ENCODE measurements around the gene SLC9A1. TPM values are rescaled to one million over a fixed set of nuclear protein-coding genes. Genes with fewer than 3 reads are reported as not detected.
"Not testable (repeated sequence)": the region's sequence is repeated elsewhere in the genome, so short reads cannot be mapped to it uniquely, and the experiment has no call there.

Gene SLC9A1
- total RNA-seq: 10 to 100 TPM in 4 of 8 experiments, 1 to 10 TPM in 4; 4.2 to 39.5 (median 10.7) TPM

DNA sequence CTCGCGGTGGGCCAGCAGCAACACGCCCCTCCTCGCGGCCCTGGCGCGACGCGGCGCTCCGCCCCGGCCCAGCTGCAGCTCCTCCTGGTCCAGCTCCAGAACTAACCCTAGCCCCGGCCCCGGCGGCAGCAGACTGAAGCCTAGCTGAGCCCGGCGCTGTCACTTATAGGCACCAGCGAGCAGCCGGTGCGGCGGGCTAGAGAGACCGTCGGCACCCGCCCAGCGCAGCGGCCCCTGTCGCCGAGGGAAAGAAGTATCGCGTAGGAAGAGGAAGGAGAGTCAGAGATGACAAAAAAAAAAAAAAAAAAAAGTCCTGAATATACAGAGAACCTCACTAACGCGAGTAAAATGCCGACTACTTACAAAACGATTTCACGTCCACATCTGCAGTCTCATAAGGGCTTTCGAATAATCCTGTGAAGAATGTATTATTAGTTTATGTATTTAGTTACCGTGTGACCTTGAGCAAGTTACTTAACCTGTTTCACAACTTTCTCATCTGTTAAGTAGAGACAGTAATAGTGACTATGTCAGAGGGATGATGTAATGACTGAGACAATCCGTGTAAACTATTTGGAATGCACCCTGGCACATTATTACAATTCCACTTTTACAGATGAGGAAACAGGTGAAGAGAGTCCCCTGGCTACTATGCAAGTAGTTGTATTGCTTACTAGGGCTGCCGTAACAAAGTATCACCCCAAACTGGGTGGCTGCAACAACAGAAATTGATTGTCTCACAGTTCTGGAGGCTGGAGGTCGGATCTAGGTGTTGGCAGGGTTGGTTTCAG, at the start of gene SLC9A1:
Gene SLC9A1 (minus strand): TSS at position 135 of the 791 bp plus-strand sequence. CDS start 791 bp downstream, outside the sequence.
- WGBS, 10 experiments: 1 to 34% (median 15%) methylated on average over 7 to 27 of the region's 40 CpGs; no CpG with 5 or more reads in 1 of the 10 experiments
- in situ Hi-C loops (cut with MboI; ENCODE audit: low pct_unique_long_range_greater_than_20kb in 2 of 9, low sequenced_read_pairs in 9 of 9, unreplicated experiment in 9 of 9): no loop called here
- Histone ChIP-seq H3K27ac (peak within 1 kb of the TSS; percentile 22 to 33), H3K4me3 (peak within 1 kb of the TSS; percentile 44 to 63 (median 58)), H3K4me1 (replicated peaks in 1 of 2) (peaks cover 28 to 30% of the 10 kb centered on the region in 2 donors)
- peak; percentile 90 to 97 (median 96) for ATAC-seq (replicated peaks in 6 of 8)

DNA sequence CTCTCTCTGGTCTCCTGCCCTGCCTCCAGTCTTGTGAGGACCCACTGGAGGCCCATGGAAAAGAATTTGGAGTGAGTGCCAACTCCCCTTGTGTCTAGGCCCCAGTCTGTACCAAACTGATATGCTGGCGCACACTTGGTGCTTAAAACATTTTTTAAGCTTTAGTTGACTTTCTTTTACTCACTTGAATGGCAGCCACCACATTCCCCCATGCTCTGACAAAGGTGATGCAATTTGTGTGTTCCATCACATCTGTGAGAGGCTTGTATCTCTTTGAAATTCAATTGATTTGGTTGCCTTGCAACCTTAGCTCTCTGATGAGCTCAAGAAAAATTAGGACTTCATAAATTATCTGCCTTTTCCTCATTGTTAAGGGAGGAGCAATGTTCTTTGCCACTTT, 49.0 kb upstream of the SLC9A1 start:
- H3K4me1 ChIP-seq (replicated peaks in 1 of 2): no peaks in the 10 kb centered on the region
- in situ Hi-C loops (cut with MboI; ENCODE audit: low pct_unique_long_range_greater_than_20kb in 2 of 9, low sequenced_read_pairs in 9 of 9, unreplicated experiment in 9 of 9): no loop called here
- no peak for ATAC-seq (replicated peaks in 6 of 8)
- no peak overlapping the region for H3K27ac ChIP-seq
- no peak overlapping the region for H3K4me3 ChIP-seq
- 78 to 100% (median 100%) methylated on average over 1 of the region's 1 CpG; no CpG with 5 or more reads in 5 of the 10 experiments for WGBS, 10 experiments

DNA sequence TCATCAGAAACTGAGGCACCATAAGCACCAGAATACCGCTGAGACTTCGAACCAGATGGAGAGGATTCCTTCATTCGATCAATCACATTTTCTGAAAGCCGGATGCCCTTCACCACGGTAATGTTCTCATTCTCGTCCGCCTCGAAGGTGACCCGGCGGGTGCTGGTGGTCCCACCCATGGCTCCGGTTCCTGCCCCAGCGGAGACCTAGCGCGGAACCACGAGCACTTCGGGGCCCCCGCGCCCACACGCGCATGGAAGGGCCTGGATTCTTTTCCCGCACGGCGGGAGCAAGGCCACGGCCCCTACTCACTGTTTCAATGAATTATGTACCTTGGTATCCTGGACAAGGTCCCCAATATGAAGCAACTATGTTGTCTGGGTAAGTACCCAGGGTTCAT, 46.4 kb upstream of the SLC9A1 start:
- ATAC-seq (replicated peaks in 6 of 8): no peak
- no peak overlapping the region for H3K4me3 ChIP-seq
- no peaks in the 10 kb centered on the region for H3K4me1 ChIP-seq (replicated peaks in 1 of 2)
- in situ Hi-C loops (cut with MboI; ENCODE audit: low pct_unique_long_range_greater_than_20kb in 2 of 9, low sequenced_read_pairs in 9 of 9, unreplicated experiment in 9 of 9): no loop called here
- WGBS, 10 experiments: 88 to 94% (median 91%) methylated on average over 7 to 24 of the region's 24 CpGs; no CpG with 5 or more reads in 2 of the 10 experiments
- no peak overlapping the region for H3K27ac ChIP-seq

DNA sequence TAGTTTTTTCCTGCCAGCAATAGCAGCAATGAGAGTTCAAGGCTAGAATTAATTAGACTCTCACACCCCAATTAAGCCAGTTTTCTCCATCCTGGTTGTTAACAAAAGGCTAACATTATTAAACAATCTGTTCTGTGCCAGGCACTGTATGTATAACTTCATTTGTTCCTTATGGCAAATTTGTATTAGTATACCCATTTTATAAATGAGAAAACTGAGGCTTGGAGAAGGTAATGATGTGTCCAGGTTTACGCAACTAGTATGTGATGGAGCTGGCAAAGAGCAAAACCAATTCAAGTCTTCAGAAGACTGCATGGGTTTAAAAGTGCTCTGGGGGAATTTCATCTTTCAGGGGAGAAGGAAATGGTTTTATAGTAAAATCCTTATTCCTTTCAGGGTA, 38.3 kb upstream of the SLC9A1 start:
- in situ Hi-C loops (cut with MboI; ENCODE audit: low pct_unique_long_range_greater_than_20kb in 2 of 9, low sequenced_read_pairs in 9 of 9, unreplicated experiment in 9 of 9): no loop called here
- no peak overlapping the region for H3K4me3 ChIP-seq
- WGBS, 10 experiments: 80 to 100% (median 100%) methylated on average over 1 of the region's 1 CpG; no CpG with 5 or more reads in 2 of the 10 experiments
- no peak for ATAC-seq (replicated peaks in 6 of 8)
- H3K4me1 ChIP-seq (replicated peaks in 1 of 2): no peaks in the 10 kb centered on the region
- no peak overlapping the region for H3K27ac ChIP-seq

- WGBS, 10 experiments: 33 to 100% (median 90%) methylated on average over 2 to 6 of the region's 8 CpGs; no CpG with 5 or more reads in 3 of the 10 experiments
- in situ Hi-C loops (cut with MboI; ENCODE audit: low pct_unique_long_range_greater_than_20kb in 2 of 9, low sequenced_read_pairs in 9 of 9, unreplicated experiment in 9 of 9): no loop called here
- peak in 3 of 8 experiments; percentile 38 to 76 (median 68) for ATAC-seq (replicated peaks in 6 of 8)
These were observed 37.2 kb upstream of the SLC9A1 start for GRCh38 chr1:27192039-27192529.

GRCh38 chr1:27184665-27185064, 29.7 kb upstream of the SLC9A1 start:
- WGBS, 10 experiments: 19 to 90% (median 60%) methylated on average over 1 to 3 of the region's 3 CpGs; no CpG with 5 or more reads in 3 of the 10 experiments
- H3K4me3 ChIP-seq; ATAC-seq (replicated peaks in 6 of 8); H3K4me1 ChIP-seq (replicated peaks in 1 of 2); in situ Hi-C loops (cut with MboI; ENCODE audit: low pct_unique_long_range_greater_than_20kb in 2 of 9, low sequenced_read_pairs in 9 of 9, unreplicated experiment in 9 of 9); H3K27ac ChIP-seq: not testable (repeated sequence)

More at GRCh38 chr1:27192039-27192529, 37.2 kb upstream of the SLC9A1 start:
- no peaks in the 10 kb centered on the region for H3K4me1 ChIP-seq (replicated peaks in 1 of 2)
- no peak overlapping the region for H3K27ac ChIP-seq
- H3K4me3 ChIP-seq: no peak overlapping the region

- Histone ChIP-seq H3K27ac (no peak overlapping the region), H3K4me3 (no peak overlapping the region), H3K4me1 (replicated peaks in 1 of 2) (no peaks in the 10 kb centered on the region)
- peak in 3 of 8 experiments; percentile 29 to 68 (median 61) for ATAC-seq (replicated peaks in 6 of 8)
- WGBS, 10 experiments: 0 to 78% (median 59%) methylated on average over 1 to 3 of the region's 3 CpGs; no CpG with 5 or more reads in 1 of the 10 experiments
- in situ Hi-C loops (cut with MboI; ENCODE audit: low pct_unique_long_range_greater_than_20kb in 2 of 9, low sequenced_read_pairs in 9 of 9, unreplicated experiment in 9 of 9): no loop called here
These were observed 25.1 kb upstream of the SLC9A1 start for GRCh38 chr1:27179979-27180378.

DNA sequence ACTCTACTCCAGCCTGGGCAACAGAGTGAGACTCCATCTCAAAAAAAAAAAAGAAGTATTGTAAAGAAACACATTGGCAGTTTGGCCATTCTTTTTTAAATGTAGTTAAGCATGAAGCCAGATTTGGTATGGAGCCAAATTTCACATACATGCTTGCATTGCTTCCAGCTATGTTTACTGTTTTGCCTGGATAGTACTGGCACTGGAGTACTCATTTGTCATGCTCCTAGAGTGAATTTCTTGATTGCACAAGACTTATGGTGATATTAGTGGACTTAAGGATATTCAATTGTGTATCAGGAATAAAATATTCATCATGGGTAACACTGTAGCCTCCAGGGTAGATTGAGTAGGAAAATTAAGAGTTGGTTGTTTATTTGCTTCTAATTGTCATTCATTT, 24.5 kb upstream of the SLC9A1 start:
- H3K4me1 ChIP-seq (replicated peaks in 1 of 2): no peaks in the 10 kb centered on the region
- peak in 3 of 8 experiments; percentile 92 to 95 (median 95) for ATAC-seq (replicated peaks in 6 of 8)
- in situ Hi-C loops (cut with MboI; ENCODE audit: low pct_unique_long_range_greater_than_20kb in 2 of 9, low sequenced_read_pairs in 9 of 9, unreplicated experiment in 9 of 9): no loop called here
- H3K27ac ChIP-seq: no peak overlapping the region
- no peak overlapping the region for H3K4me3 ChIP-seq

DNA sequence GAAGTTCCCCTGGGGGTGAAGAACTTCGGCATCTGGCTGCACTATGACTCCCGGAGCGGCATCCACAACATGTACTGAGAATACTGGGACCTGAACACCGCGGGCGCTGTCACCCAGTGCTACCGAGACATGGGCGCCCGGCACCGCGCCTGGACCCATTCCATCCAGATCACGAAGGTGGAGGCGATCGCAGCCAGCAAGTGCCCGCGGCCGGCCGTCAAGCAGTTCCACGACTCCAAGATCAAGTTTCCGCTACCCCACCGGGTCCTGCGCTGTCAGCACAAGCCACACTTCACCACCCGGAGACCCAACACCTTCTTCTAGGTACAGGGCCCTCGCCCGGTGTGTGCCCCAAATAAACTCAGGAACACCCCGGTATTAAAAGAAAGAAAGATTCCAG, 22.0 kb upstream of the SLC9A1 start:
- Histone ChIP-seq H3K4me3 (no peak overlapping the region), H3K27ac (no peak overlapping the region), H3K4me1 (replicated peaks in 1 of 2) (no peaks in the 10 kb centered on the region)
- no peak for ATAC-seq (replicated peaks in 6 of 8)
- 82 to 93% (median 92%) methylated on average over 10 to 24 of the region's 26 CpGs; no CpG with 5 or more reads in 7 of the 10 experiments for WGBS, 10 experiments
- in situ Hi-C loops (cut with MboI; ENCODE audit: low pct_unique_long_range_greater_than_20kb in 2 of 9, low sequenced_read_pairs in 9 of 9, unreplicated experiment in 9 of 9): no loop called here

GRCh38 chr1:27176323-27176722, 21.4 kb upstream of the SLC9A1 start:
- ATAC-seq (replicated peaks in 6 of 8): no peak
- Histone ChIP-seq H3K4me1 (replicated peaks in 1 of 2) (no peaks in the 10 kb centered on the region), H3K27ac (no peak overlapping the region), H3K4me3 (no peak overlapping the region)
- WGBS, 10 experiments: 65 to 81% (median 79%) methylated on average over 2 to 4 of the region's 4 CpGs; no CpG with 5 or more reads in 4 of the 10 experiments
- in situ Hi-C loops (cut with MboI; ENCODE audit: low pct_unique_long_range_greater_than_20kb in 2 of 9, low sequenced_read_pairs in 9 of 9, unreplicated experiment in 9 of 9): no loop called here

DNA sequence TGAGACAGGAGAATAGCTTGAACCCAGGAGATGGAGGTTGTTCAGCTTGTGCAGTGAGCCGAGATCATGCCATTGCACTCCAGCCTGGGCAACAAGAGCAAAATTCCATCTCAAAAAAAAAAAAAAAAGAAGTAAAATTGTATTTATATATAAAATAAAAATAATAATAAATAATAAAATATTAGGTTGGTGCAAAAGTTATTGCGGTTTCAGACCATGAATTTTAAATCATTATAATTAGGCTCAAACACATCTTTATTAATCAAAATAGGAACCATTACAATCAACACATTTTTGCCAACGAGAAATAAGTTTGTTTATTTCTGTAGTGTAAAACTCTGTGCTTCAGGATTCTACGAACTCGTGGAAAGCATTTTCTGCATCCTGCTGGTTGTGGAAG, 18.1 kb upstream of the SLC9A1 start:
- H3K4me1 ChIP-seq (replicated peaks in 1 of 2); H3K4me3 ChIP-seq; H3K27ac ChIP-seq; in situ Hi-C loops (cut with MboI; ENCODE audit: low pct_unique_long_range_greater_than_20kb in 2 of 9, low sequenced_read_pairs in 9 of 9, unreplicated experiment in 9 of 9); ATAC-seq (replicated peaks in 6 of 8): not testable (repeated sequence)
- 65 to 91% (median 80%) methylated on average over 3 to 5 of the region's 5 CpGs for WGBS, 10 experiments

- 31 to 79% (median 62%) methylated on average over 1 to 4 of the region's 4 CpGs; no CpG with 5 or more reads in 1 of the 10 experiments for WGBS, 10 experiments
- in situ Hi-C loops (cut with MboI; ENCODE audit: low pct_unique_long_range_greater_than_20kb in 2 of 9, low sequenced_read_pairs in 9 of 9, unreplicated experiment in 9 of 9): no loop called here
These were observed 12.0 kb upstream of the SLC9A1 start for GRCh38 chr1:27166929-27167328.

GRCh38 chr1:27166351-27166802, 11.5 kb upstream of the SLC9A1 start:
- no peak overlapping the region for H3K27ac ChIP-seq
- ATAC-seq (replicated peaks in 6 of 8): peak in 2 of 8 experiments; percentile 31 to 47
- no peaks in the 10 kb centered on the region for H3K4me1 ChIP-seq (replicated peaks in 1 of 2)
- 0 to 88% (median 70%) methylated on average over 1 of the region's 1 CpG; no CpG with 5 or more reads in 1 of the 10 experiments for WGBS, 10 experiments
- no peak overlapping the region for H3K4me3 ChIP-seq
- in situ Hi-C loops (cut with MboI; ENCODE audit: low pct_unique_long_range_greater_than_20kb in 2 of 9, low sequenced_read_pairs in 9 of 9, unreplicated experiment in 9 of 9): no loop called here

More at GRCh38 chr1:27166929-27167328, 12.0 kb upstream of the SLC9A1 start:
- Histone ChIP-seq H3K4me3 (no peak overlapping the region), H3K4me1 (replicated peaks in 1 of 2) (no peaks in the 10 kb centered on the region), H3K27ac (no peak overlapping the region)
- ATAC-seq (replicated peaks in 6 of 8): no peak

All from motor neuron (in vitro differentiated cells).